Fibroblast of lung (primary cell): ENCODE measurements around the gene NTN1.

ENCODE experiments used
- CTCF ChIP-seq, 2 donors: IDR thresholded peaks in 1 of 2; conservative IDR thresholded peaks in 1 of 2; 1 replicate in 1 of 2; 2 replicates in 1 of 2; pipeline ENCODE4 v1.5.1; 2011 to 2012; ENCODE audit warnings: low read length in 2 of 2, control low read depth in 1 of 2, inconsistent platforms in 1 of 2, low read depth in 1 of 2, mild to moderate bottlenecking in 1 of 2
- EZH2 ChIP-seq: IDR thresholded peaks from 2 replicates; pipeline ENCODE4 v1.5.1; 2012; ENCODE audit warnings: low read length, control low read depth, mild to moderate bottlenecking; ENCODE audit errors: missing control alignments

GRCh38 chr17:9226794-9227135 is 205.5 kb downstream of the NTN1 start:
- no peak for TF ChIP-seq CTCF (conservative IDR thresholded peaks at IDR 0.05 in 1 of 2, IDR thresholded peaks at IDR 0.05 in 1 of 2; ENCODE audit: low read depth in 1 of 2, low read length in 2 of 2)
- no peak for TF ChIP-seq EZH2
